ENCODE data around the gene RFTN1. TPM values are rescaled to one million over a fixed set of nuclear protein-coding genes. Genes with fewer than 3 reads are reported as not detected.

RFTN1 gene
- total and polyA plus RNA-seq, 4 donors = 33.8 to 82.5 (median 53.4) TPM

DNA sequence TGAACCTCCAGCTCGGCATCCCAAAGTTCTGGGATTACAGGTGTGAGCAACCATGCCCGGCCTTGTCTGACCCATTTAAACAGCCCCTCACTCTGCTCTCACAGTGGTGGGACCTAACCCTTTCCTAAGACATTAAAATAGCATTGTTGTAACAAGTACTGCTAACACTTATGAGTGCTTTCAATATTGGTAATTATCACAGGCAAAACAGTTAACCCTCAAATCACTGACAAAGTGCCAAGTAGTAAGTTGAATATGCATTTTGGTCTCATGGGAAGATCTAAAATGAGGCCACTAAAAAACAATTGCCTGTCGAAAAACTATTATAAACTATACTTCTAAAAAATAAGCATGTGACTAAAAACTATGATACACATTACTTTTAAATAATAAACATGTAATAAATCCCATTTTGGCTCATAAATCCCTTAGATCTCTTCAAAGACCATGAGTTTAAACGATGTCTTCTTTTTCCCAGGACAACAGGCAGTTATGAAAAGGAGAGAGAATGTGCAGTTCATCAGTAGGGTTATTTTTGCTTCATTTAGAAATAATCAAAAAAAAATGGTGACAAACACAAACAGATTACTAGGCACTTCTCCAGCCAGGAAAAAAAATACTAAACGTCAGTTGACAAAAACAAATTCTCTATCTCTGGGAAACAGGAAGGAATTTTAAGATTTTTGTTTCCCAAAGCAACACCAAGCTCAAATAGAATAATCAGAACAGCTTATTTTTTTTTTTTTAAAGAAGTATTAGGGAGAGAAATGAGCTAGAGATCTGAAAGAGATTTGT, 95.4 kb downstream of the RFTN1 start:
- H3K9ac ChIP-seq (ENCODE audit: insufficient read depth in 1 of 2, low read length in 2 of 2) = no peak overlapping the region
- no peaks in the 10 kb centered on the region for H3K9me3 ChIP-seq (ENCODE audit: control insufficient read depth in 4 of 4, insufficient read depth in 3 of 4, low read length in 3 of 4)
- H3K4me1 ChIP-seq (ENCODE audit: control insufficient read depth in 5 of 5, insufficient read depth in 5 of 5, low read length in 5 of 5) = peaks cover 9 to 41% (median 18%) of the 10 kb centered on the region in 5 donors
- TF ChIP-seq, protein P1, sequence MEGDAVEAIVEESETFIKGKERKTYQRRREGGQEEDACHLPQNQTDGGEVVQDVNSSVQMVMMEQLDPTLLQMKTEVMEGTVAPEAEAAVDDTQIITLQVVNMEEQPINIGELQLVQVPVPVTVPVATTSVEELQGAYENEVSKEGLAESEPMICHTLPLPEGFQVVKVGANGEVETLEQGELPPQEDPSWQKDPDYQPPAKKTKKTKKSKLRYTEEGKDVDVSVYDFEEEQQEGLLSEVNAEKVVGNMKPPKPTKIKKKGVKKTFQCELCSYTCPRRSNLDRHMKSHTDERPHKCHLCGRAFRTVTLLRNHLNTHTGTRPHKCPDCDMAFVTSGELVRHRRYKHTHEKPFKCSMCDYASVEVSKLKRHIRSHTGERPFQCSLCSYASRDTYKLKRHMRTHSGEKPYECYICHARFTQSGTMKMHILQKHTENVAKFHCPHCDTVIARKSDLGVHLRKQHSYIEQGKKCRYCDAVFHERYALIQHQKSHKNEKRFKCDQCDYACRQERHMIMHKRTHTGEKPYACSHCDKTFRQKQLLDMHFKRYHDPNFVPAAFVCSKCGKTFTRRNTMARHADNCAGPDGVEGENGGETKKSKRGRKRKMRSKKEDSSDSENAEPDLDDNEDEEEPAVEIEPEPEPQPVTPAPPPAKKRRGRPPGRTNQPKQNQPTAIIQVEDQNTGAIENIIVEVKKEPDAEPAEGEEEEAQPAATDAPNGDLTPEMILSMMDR (IDR thresholded peaks at IDR 0.05; ENCODE audit: control extremely low read depth, extremely low read depth) = no peak
- H3K27ac ChIP-seq (ENCODE audit: low read depth in 1 of 2, low read length in 1 of 2) = no peak overlapping the region
- no peak overlapping the region for H3K4me3 ChIP-seq
- ATAC-seq (ENCODE audit: insufficient read depth, low FRiP score) (no peak), DNase-seq (peak in 2 of 3 donors; percentile 86 to 91)
- H3K27me3 ChIP-seq (ENCODE audit: control insufficient read depth in 3 of 3, insufficient read depth in 3 of 3, low read length in 2 of 3) = no peaks in the 10 kb centered on the region
- H3K36me3 ChIP-seq (ENCODE audit: control insufficient read depth in 4 of 4, insufficient read depth in 4 of 4, low read length in 4 of 4) = no peaks in the 10 kb centered on the region
- 71 to 81% methylated on average over 5 of the region's 5 CpGs for WGBS, 2 donors

DNA sequence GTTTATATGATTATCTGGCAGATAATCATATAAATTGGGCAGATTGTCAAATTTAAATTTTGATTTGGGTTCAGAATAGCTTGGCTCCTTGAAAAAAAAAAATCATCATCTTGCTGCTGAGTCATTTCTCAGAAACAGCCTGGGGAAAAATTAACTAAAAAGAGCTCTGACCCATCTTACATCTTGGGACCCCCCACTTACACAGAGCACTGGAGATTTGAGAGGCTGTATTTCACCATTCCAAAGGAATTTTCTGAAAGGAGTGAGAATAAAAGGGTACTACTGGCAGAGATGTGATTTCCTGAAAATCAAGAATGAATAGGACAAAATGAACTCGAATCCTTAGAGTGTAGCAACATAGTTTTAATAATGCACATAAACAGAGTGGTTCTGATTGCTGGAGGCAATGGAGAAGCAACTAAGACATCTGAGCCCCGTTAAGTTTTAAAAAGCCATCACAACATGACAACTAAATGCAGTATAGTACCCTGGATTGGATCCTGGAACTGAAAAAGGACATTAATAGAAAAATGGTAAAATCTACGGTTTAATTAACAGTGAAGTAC, 97.5 kb downstream of the RFTN1 start:
- TF ChIP-seq, protein P1 (IDR thresholded peaks at IDR 0.05; ENCODE audit: control extremely low read depth, extremely low read depth) = no peak
- ATAC-seq (ENCODE audit: insufficient read depth, low FRiP score) = no peak
- no peak overlapping the region for H3K27ac ChIP-seq (ENCODE audit: low read depth in 1 of 2, low read length in 1 of 2)
- no peak overlapping the region for H3K9ac ChIP-seq (ENCODE audit: insufficient read depth in 1 of 2, low read length in 2 of 2)
- H3K36me3 ChIP-seq (ENCODE audit: control insufficient read depth in 4 of 4, insufficient read depth in 4 of 4, low read length in 4 of 4) = no peaks in the 10 kb centered on the region
- whole genome bisulfite sequencing, 2 donors = 71 to 86% methylated on average over 3 of the region's 3 CpGs
- no peak overlapping the region for H3K4me3 ChIP-seq
- peak in 1 of 3 donors; percentile 38 for DNase-seq
- H3K27me3 ChIP-seq (ENCODE audit: control insufficient read depth in 3 of 3, insufficient read depth in 3 of 3, low read length in 2 of 3) = no peaks in the 10 kb centered on the region
- H3K4me1 ChIP-seq (ENCODE audit: control insufficient read depth in 5 of 5, insufficient read depth in 5 of 5, low read length in 5 of 5) = peaks cover 9 to 41% (median 18%) of the 10 kb centered on the region in 5 donors
- H3K9me3 ChIP-seq (ENCODE audit: control insufficient read depth in 4 of 4, insufficient read depth in 3 of 4, low read length in 3 of 4) = no peaks in the 10 kb centered on the region

DNA sequence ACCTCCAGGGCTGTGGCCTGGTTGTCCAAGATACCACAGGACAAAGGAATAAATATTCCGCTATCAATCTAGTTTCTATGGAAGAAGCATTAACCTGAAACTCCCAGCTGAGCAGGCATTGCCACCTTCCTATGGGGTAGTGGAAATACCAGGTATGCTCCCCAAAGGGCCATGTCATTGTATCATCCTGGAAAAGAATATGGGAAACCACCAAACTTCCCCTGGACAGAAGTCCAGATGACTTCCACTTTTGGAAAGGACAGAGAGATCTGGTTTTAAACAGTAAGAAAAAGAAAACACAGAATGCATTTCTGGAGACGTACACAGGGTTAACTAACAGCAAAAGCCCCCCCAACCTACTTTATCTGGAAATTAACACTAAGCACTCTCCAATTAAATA, 100.2 kb downstream of the RFTN1 start:
- H3K27ac ChIP-seq (ENCODE audit: low read depth in 1 of 2, low read length in 1 of 2) = no peak overlapping the region
- no peak for DNase-seq
- 90 to 97% methylated on average over 2 of the region's 2 CpGs for WGBS, 2 donors
- no peak overlapping the region for H3K9ac ChIP-seq (ENCODE audit: insufficient read depth in 1 of 2, low read length in 2 of 2)
- peaks cover 3 to 30% (median 13%) of the 10 kb centered on the region in 5 donors for H3K4me1 ChIP-seq (ENCODE audit: control insufficient read depth in 5 of 5, insufficient read depth in 5 of 5, low read length in 5 of 5)
- no peaks in the 10 kb centered on the region for H3K27me3 ChIP-seq (ENCODE audit: control insufficient read depth in 3 of 3, insufficient read depth in 3 of 3, low read length in 2 of 3)
- no peak for ATAC-seq (ENCODE audit: insufficient read depth, low FRiP score)
- no peaks in the 10 kb centered on the region for H3K9me3 ChIP-seq (ENCODE audit: control insufficient read depth in 4 of 4, insufficient read depth in 3 of 4, low read length in 3 of 4)
- H3K36me3 ChIP-seq (ENCODE audit: control insufficient read depth in 4 of 4, insufficient read depth in 4 of 4, low read length in 4 of 4) = peaks cover 0 to 5% (median 2%) of the 10 kb centered on the region in 4 donors
- no peak overlapping the region for H3K4me3 ChIP-seq
- TF ChIP-seq, protein P1 (IDR thresholded peaks at IDR 0.05; ENCODE audit: control extremely low read depth, extremely low read depth) = no peak
